BLaER1 treated with 17β-estradiol and CSF1 and Interleukin-3, amounts not matched to agents 10 nM and 100 nM (cell line): Measurements from ENCODE around the gene ACTBL2.
"Not testable (repeated sequence)": the region's sequence is repeated elsewhere in the genome, so short reads cannot be mapped to it uniquely, and the experiment has no call there.

Source experiments
- H3K27ac ChIP-seq, 11 experiments: shearing (Covaris generic); formaldehyde crosslinking; 2 replicates each; pipeline ENCODE4 v1.8.1; 2022
- H3K27me3 ChIP-seq, 11 experiments: shearing (Covaris generic); formaldehyde crosslinking; 2 replicates each; pipeline ENCODE4 v1.8.1; 2022
- H3K36me3 ChIP-seq, 11 experiments: shearing (Covaris generic); formaldehyde crosslinking; 2 replicates each; pipeline ENCODE4 v1.8.1; 2022
- H3K4me1 ChIP-seq, 10 experiments: shearing (Covaris generic); formaldehyde crosslinking; 2 replicates each; pipeline ENCODE4 v1.8.1; 2022
- H3K4me2 ChIP-seq, 11 experiments: shearing (Covaris generic); formaldehyde crosslinking; 2 replicates each; pipeline ENCODE4 v1.8.1; 2022
- H3K4me3 ChIP-seq, 10 experiments: shearing (Covaris generic); formaldehyde crosslinking; 2 replicates each; pipeline ENCODE4 v1.8.1; 2022
- H3K9ac ChIP-seq, 11 experiments: shearing (Covaris generic); formaldehyde crosslinking; 2 replicates each; pipeline ENCODE4 v1.8.1; 2022
- H3K9me3 ChIP-seq, 11 experiments: shearing (Covaris generic); formaldehyde crosslinking; replicated peaks in 1 of 11; 2 replicates each; pipeline ENCODE4 v1.8.1; 2022
- H4K20me1 ChIP-seq, 11 experiments: shearing (Covaris generic); formaldehyde crosslinking; 2 replicates each; pipeline ENCODE4 v1.8.1; 2022
- Cebpa-rat ChIP-seq, 11 experiments: shearing (Covaris generic); IDR thresholded peaks; 2 replicates each; pipeline ENCODE4 v1.8.1; 2022

The ACTBL2 gene

GRCh38 chr5:57476601-57477056, 6.0 kb downstream of the ACTBL2 start:
- Histone ChIP-seq H3K4me3 (no peak overlapping the region), H4K20me1 (no peaks in the 10 kb centered on the region), H3K9ac (no peak overlapping the region), H3K36me3 (no peaks in the 10 kb centered on the region), H3K9me3 (0 out of 22 replicates have a peak, but pooled peaks cover 0 to 8% (median 0%) of the 10 kb centered on the region in 11 experiments), H3K4me2 (no peak overlapping the region), H3K4me1 (no peaks in the 10 kb centered on the region), H3K27ac (no peak overlapping the region), H3K27me3 (no peaks in the 10 kb centered on the region)
- no peak for TF ChIP-seq Cebpa-rat (IDR thresholded peaks at IDR 0.05)

- no peaks in the 10 kb centered on the region for H3K36me3 ChIP-seq
- TF ChIP-seq Cebpa-rat (IDR thresholded peaks at IDR 0.05) = no peak
- H3K9ac ChIP-seq = no peak overlapping the region
- no peak overlapping the region for H3K4me3 ChIP-seq
- H3K4me2 ChIP-seq = peak overlapping the region in 7 of 11 experiments; percentile 4 to 30 (median 16); a peak in 8 of 22 replicates
- no peaks in the 10 kb centered on the region for H3K9me3 ChIP-seq
- H3K27ac ChIP-seq = no peak overlapping the region
- H4K20me1 ChIP-seq = no peaks in the 10 kb centered on the region
- H3K27me3 ChIP-seq = no peaks in the 10 kb centered on the region
- peaks cover 0 to 13% (median 4%) of the 10 kb centered on the region in 10 experiments; a peak in 7 of 20 replicates for H3K4me1 ChIP-seq
These were observed 12.3 kb downstream of the ACTBL2 start for GRCh38 chr5:57470339-57470738.

- Histone ChIP-seq H3K4me3 (no peak overlapping the region), H3K4me2 (no peak overlapping the region), H3K27me3 (no peaks in the 10 kb centered on the region), H3K27ac (no peak overlapping the region), H3K9ac (no peak overlapping the region), H3K9me3 (no peaks in the 10 kb centered on the region), H4K20me1 (no peaks in the 10 kb centered on the region), H3K36me3 (no peaks in the 10 kb centered on the region), H3K4me1 (peaks cover 0 to 13% (median 4%) of the 10 kb centered on the region in 10 experiments; a peak in 7 of 20 replicates)
- no peak for TF ChIP-seq Cebpa-rat (IDR thresholded peaks at IDR 0.05)
These were observed 14.0 kb downstream of the ACTBL2 start for GRCh38 chr5:57468481-57469163.

DNA sequence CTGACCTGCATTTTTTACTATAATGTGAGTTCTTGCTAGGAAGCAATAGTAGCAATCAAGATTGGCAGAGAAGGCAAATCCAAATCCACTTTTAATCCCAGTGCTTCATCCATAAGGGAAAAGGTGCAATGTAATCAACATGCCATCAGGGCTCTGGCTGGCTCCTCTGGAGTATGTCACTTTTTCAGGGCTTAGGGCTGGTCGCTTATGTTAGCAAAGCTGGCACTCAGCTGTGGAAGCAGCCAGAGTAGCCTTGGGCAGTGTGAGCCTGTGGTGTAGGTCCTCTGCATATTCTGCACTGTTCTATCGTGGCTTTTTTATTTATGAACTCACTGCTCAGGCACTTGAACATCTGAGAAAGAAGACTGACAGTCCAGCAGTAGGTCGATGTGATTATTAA, 16.1 kb downstream of the ACTBL2 start:
- Histone ChIP-seq H3K4me3 (no peak overlapping the region), H3K4me1 (peaks cover 0 to 13% (median 4%) of the 10 kb centered on the region in 10 experiments; a peak in 7 of 20 replicates), H4K20me1 (no peaks in the 10 kb centered on the region), H3K36me3 (no peaks in the 10 kb centered on the region), H3K27me3 (no peaks in the 10 kb centered on the region), H3K27ac (no peak overlapping the region), H3K4me2 (no peak overlapping the region), H3K9ac (no peak overlapping the region), H3K9me3 (no peaks in the 10 kb centered on the region)
- TF ChIP-seq Cebpa-rat (IDR thresholded peaks at IDR 0.05) = no peak

- not testable (repeated sequence) for H3K27me3 ChIP-seq, H3K27ac ChIP-seq, H3K9me3 ChIP-seq, H3K4me1 ChIP-seq, H3K36me3 ChIP-seq, H3K4me3 ChIP-seq, H3K4me2 ChIP-seq, H3K9ac ChIP-seq, H4K20me1 ChIP-seq
These were observed 22.6 kb downstream of the ACTBL2 start for GRCh38 chr5:57460056-57460455.

DNA sequence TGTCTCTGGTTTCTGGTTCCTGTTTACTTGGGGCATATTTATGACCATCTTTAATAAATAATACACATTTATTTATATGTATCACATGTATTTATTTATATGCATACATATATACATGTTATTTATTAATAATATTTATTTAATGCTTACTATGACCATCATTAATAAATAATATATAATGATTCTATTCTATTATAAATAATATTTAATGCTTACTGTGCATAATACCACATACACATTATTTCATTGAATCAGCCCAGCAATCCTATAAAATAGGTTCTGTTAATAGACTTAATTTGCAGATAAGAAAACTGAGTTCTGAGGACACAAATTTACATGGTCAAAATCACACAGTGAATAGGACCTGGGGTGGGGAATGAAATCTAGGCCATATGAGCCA, 24.2 kb downstream of the ACTBL2 start:
- H4K20me1 ChIP-seq = no peaks in the 10 kb centered on the region
- H3K4me2 ChIP-seq = no peak overlapping the region
- no peaks in the 10 kb centered on the region for H3K36me3 ChIP-seq
- no peak overlapping the region for H3K9ac ChIP-seq
- no peak for TF ChIP-seq Cebpa-rat (IDR thresholded peaks at IDR 0.05)
- H3K9me3 ChIP-seq = no peaks in the 10 kb centered on the region; a peak in 1 of 22 replicates
- no peak overlapping the region for H3K4me3 ChIP-seq
- H3K27ac ChIP-seq = no peak overlapping the region
- H3K27me3 ChIP-seq = no peaks in the 10 kb centered on the region
- H3K4me1 ChIP-seq = no peaks in the 10 kb centered on the region

GRCh38 chr5:57456531-57457135, 26.0 kb downstream of the ACTBL2 start:
- no peak overlapping the region for H3K4me3 ChIP-seq
- TF ChIP-seq Cebpa-rat (IDR thresholded peaks at IDR 0.05) = no peak
- H4K20me1 ChIP-seq = no peaks in the 10 kb centered on the region
- no peak overlapping the region for H3K27ac ChIP-seq
- H3K4me1 ChIP-seq = peaks cover 0 to 6% (median 2%) of the 10 kb centered on the region in 10 experiments; a peak in 8 of 20 replicates
- H3K4me2 ChIP-seq = no peak overlapping the region
- no peaks in the 10 kb centered on the region for H3K27me3 ChIP-seq
- no peak overlapping the region; a peak in 1 of 22 replicates for H3K9ac ChIP-seq
- H3K9me3 ChIP-seq = no peaks in the 10 kb centered on the region; a peak in 1 of 22 replicates
- no peaks in the 10 kb centered on the region for H3K36me3 ChIP-seq

GRCh38 chr5:57455511-57456455, 26.8 kb downstream of the ACTBL2 start:
- Histone ChIP-seq H3K27ac (no peak overlapping the region), H3K4me2 (no peak overlapping the region), H3K4me1 (peaks cover 0 to 10% (median 6%) of the 10 kb centered on the region in 10 experiments; a peak in 9 of 20 replicates), H3K9ac (no peak overlapping the region; a peak in 1 of 22 replicates), H3K27me3 (no peaks in the 10 kb centered on the region), H3K36me3 (no peaks in the 10 kb centered on the region), H3K4me3 (no peak overlapping the region), H3K9me3 (peaks cover 0 to under 1% (median 0%) of the 10 kb centered on the region in 11 experiments; a peak in 2 of 22 replicates), H4K20me1 (no peaks in the 10 kb centered on the region)
- no peak for TF ChIP-seq Cebpa-rat (IDR thresholded peaks at IDR 0.05)

DNA sequence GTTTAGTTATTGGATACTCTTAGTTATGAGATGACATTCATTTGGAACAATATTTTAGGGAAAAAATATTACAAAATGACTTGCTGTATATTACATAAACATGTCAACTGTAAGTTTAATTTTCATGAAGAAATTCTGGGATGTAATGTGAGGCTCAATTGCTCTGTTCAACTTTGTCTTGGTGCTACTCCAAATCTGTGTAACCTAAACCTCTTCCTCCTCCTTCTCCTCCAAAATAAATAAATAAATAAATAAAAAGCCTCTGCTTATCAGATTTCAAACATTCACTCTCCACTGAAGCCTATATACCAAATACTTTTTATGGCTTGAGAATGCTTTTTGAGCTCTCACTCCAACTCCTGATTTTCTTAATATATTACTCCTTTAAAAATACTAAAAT, 27.7 kb downstream of the ACTBL2 start:
- Histone ChIP-seq H3K4me2 (no peak overlapping the region), H3K36me3 (no peaks in the 10 kb centered on the region), H3K9me3 (peaks cover 0 to 9% (median 0%) of the 10 kb centered on the region in 11 experiments; a peak in 4 of 22 replicates), H3K9ac (no peak overlapping the region), H4K20me1 (no peaks in the 10 kb centered on the region), H3K27ac (no peak overlapping the region), H3K4me3 (no peak overlapping the region), H3K4me1 (peaks cover 0 to 10% (median 6%) of the 10 kb centered on the region in 10 experiments; a peak in 9 of 20 replicates), H3K27me3 (no peaks in the 10 kb centered on the region)
- no peak for TF ChIP-seq Cebpa-rat (IDR thresholded peaks at IDR 0.05)
